SHP77 treated with DMSO at 0.1 percent for 48 hours (cell line): ENCODE results near the gene CDK5R1.
"Not testable (repeated sequence)": the region's sequence is repeated elsewhere in the genome, so short reads cannot be mapped to it uniquely, and the experiment has no call there.

Experiments
- DNase-seq: peaks from one replicate; lab custom pipeline; 2025; lab: John Stamatoyannopoulos, UW

CDK5R1 gene

GRCh38 chr17:32516940-32517701 lies 30.3 kb downstream of the CDK5R1 start:
- no peak for DNase-seq

GRCh38 chr17:32517982-32518381 lies 31.2 kb downstream of the CDK5R1 start:
- DNase-seq = no peak

GRCh38 chr17:32518646-32519227 lies 31.9 kb downstream of the CDK5R1 start:
- DNase-seq = no peak

- DNase-seq = peak; percentile 3
Measured at GRCh38 chr17:32519228-32520103, 32.7 kb downstream of the CDK5R1 start.

- no peak for DNase-seq
Measured at GRCh38 chr17:32520104-32520701, 33.4 kb downstream of the CDK5R1 start.

- no peak for DNase-seq
Measured at GRCh38 chr17:32520737-32521404, 34.1 kb downstream of the CDK5R1 start.

- DNase-seq = no peak
Measured at GRCh38 chr17:32523017-32523680, 36.4 kb downstream of the CDK5R1 start.

GRCh38 chr17:32523827-32524552 lies 37.2 kb downstream of the CDK5R1 start:
- DNase-seq = no peak

GRCh38 chr17:32524553-32524880 lies 37.7 kb downstream of the CDK5R1 start:
- DNase-seq = not testable (repeated sequence)

GRCh38 chr17:32525122-32525521 lies 38.3 kb downstream of the CDK5R1 start:
- DNase-seq = no peak

GRCh38 chr17:32527146-32527545 lies 40.4 kb downstream of the CDK5R1 start:
- DNase-seq = no peak

GRCh38 chr17:32528825-32529224 lies 42.0 kb downstream of the CDK5R1 start:
- DNase-seq = no peak

- DNase-seq = no peak
Measured at GRCh38 chr17:32529604-32530003, 42.8 kb downstream of the CDK5R1 start.

- no peak for DNase-seq
Measured at GRCh38 chr17:32533296-32533695, 46.5 kb downstream of the CDK5R1 start.

- DNase-seq = no peak
Measured at GRCh38 chr17:32536736-32537643, 50.2 kb downstream of the CDK5R1 start.
